ENCODE measurements around the gene ADPRS. TPM values are rescaled to one million over a fixed set of nuclear protein-coding genes. Genes with fewer than 3 reads are reported as not detected.

Gene ADPRS, protein sequence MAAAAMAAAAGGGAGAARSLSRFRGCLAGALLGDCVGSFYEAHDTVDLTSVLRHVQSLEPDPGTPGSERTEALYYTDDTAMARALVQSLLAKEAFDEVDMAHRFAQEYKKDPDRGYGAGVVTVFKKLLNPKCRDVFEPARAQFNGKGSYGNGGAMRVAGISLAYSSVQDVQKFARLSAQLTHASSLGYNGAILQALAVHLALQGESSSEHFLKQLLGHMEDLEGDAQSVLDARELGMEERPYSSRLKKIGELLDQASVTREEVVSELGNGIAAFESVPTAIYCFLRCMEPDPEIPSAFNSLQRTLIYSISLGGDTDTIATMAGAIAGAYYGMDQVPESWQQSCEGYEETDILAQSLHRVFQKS
- total RNA-seq: 10 to 100 TPM; 45.6 to 52.0 (median 47.4) TPM

DNA sequence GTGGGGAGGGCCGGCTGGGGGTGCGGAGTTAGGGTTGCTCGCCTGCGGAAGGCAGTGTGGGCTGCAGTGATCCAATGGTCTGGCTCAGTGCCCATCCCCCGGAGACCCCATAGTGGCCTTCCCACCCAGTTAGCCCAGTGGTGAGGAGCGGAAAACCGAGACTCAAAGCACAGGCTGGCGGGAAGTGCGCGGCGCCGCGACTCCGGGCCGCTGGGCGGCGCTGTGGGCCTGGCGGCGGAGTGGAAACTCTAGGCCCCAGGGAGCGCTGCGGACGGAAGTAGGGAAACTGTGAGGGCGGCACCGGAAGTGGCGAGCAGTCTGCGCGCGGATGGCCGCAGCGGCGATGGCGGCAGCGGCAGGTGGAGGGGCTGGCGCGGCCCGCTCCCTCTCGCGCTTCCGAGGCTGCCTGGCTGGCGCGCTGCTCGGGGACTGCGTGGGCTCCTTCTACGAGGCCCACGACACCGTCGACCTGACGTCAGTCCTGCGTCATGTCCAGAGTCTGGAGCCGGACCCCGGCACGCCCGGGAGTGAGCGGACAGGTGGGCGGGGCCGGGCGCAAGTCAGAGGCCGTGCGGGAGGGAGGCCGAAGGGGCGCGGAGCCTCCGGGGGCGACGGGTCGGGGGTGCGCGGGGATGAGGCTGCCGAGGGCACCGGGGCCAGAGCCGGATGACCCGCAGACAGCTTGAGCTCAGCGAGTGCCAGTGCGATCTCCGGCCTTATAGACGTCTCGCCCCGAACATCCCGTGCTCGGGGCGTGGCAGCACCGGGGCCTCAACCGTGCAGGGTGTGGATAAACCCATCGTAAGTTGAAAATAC is at the start of gene ADPRS:
Gene ADPRS (plus strand): TSS at position 316 of the 816 bp plus-strand sequence. CDS start 13 bp downstream, at position 329.
- peaks cover 22% of the 10 kb centered on the region for H3K27me3 Mint-ChIP-seq (ENCODE audit: low read depth)
- ATAC-seq (peak; percentile 86 to 91), DNase-seq (peak; percentile 88)
- peaks cover 17% of the 10 kb centered on the region for H3K4me1 Mint-ChIP-seq (ENCODE audit: low read depth)
- H3K4me3 Mint-ChIP-seq: peak within 1 kb of the TSS; percentile 98
- H3K36me3 Mint-ChIP-seq (ENCODE audit: insufficient read depth): peaks cover 14% of the 10 kb centered on the region
- H3K9me3 Mint-ChIP-seq: no peaks in the 10 kb centered on the region

GRCh38 chr1:36040238-36040637 is 48.5 kb upstream of the ADPRS start:
- no peaks in the 10 kb centered on the region for H3K4me1 Mint-ChIP-seq (ENCODE audit: low read depth)
- ATAC-seq: no peak
- H3K9me3 Mint-ChIP-seq: no peaks in the 10 kb centered on the region
- peaks cover 23% of the 10 kb centered on the region for H3K36me3 Mint-ChIP-seq (ENCODE audit: insufficient read depth)
- no peaks in the 10 kb centered on the region for H3K27me3 Mint-ChIP-seq (ENCODE audit: low read depth)
- DNase-seq: no peak
- H3K4me3 Mint-ChIP-seq: no peak overlapping the region

DNA sequence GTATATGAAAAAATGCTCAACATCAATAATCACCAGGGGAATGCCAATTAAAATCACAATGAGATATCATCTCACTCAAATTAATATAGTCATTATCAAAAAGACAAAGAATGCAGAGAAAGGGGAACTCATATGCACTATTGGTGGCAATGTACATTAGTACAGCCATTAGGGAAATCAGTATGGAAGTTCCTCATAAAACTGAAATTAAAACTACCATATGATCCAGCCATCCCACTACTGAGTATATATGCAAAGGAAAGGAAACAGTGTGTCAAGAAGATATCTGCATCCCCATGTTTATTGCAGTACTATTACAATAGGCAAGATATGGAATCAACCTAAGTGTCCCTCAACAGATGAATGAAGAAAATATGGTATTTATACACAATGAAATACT is 36.9 kb upstream of the ADPRS start:
- Mint-ChIP-seq H3K27me3 (ENCODE audit: low read depth) (no peaks in the 10 kb centered on the region), H3K4me3 (no peak overlapping the region), H3K36me3 (ENCODE audit: insufficient read depth) (peaks cover 23% of the 10 kb centered on the region), H3K9me3 (peaks cover 5% of the 10 kb centered on the region), H3K4me1 (ENCODE audit: low read depth) (no peaks in the 10 kb centered on the region)
- DNase-seq (no peak), ATAC-seq (no peak)

DNA sequence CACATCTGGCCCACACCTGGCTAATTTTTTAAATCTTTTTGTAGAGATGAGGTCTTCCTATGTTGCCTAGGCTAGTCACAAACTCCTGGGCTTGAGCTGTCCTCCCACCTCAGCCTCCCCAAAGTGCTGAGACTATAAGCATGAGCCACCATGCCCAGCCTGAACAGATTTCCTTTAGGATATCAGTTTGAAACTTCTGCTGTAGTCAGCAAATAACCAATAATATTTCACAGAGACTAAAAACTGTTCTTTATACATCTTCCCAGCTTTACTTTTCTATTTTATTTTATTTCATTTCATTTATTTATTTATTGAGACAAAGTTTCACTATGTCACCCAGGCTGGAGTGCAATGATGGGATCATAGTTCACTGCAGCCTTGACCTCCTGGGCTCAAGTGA is 34.7 kb upstream of the ADPRS start:
- H3K27me3 Mint-ChIP-seq (ENCODE audit: low read depth): no peaks in the 10 kb centered on the region
- no peaks in the 10 kb centered on the region for H3K4me1 Mint-ChIP-seq (ENCODE audit: low read depth)
- no peak overlapping the region for H3K4me3 Mint-ChIP-seq
- ATAC-seq (no peak), DNase-seq (no peak)
- H3K36me3 Mint-ChIP-seq (ENCODE audit: insufficient read depth): peaks cover 11% of the 10 kb centered on the region
- no peaks in the 10 kb centered on the region for H3K9me3 Mint-ChIP-seq

GRCh38 chr1:36055706-36056105 is 33.0 kb upstream of the ADPRS start:
- Mint-ChIP-seq H3K36me3 (ENCODE audit: insufficient read depth) (peaks cover 7% of the 10 kb centered on the region), H3K4me1 (ENCODE audit: low read depth) (no peaks in the 10 kb centered on the region), H3K9me3 (no peaks in the 10 kb centered on the region), H3K27me3 (ENCODE audit: low read depth) (no peaks in the 10 kb centered on the region), H3K4me3 (no peak overlapping the region)
- no peak for ATAC-seq
- DNase-seq: no peak

GRCh38 chr1:36062315-36062714 is 26.4 kb upstream of the ADPRS start:
- H3K4me3 Mint-ChIP-seq: no peak overlapping the region
- no peaks in the 10 kb centered on the region for H3K27me3 Mint-ChIP-seq (ENCODE audit: low read depth)
- H3K9me3 Mint-ChIP-seq: no peaks in the 10 kb centered on the region
- H3K36me3 Mint-ChIP-seq (ENCODE audit: insufficient read depth): no peaks in the 10 kb centered on the region
- no peaks in the 10 kb centered on the region for H3K4me1 Mint-ChIP-seq (ENCODE audit: low read depth)
- no peak for DNase-seq
- ATAC-seq: no peak

GRCh38 chr1:36067871-36068270 is 20.8 kb upstream of the ADPRS start:
- no peak for ATAC-seq

DNA sequence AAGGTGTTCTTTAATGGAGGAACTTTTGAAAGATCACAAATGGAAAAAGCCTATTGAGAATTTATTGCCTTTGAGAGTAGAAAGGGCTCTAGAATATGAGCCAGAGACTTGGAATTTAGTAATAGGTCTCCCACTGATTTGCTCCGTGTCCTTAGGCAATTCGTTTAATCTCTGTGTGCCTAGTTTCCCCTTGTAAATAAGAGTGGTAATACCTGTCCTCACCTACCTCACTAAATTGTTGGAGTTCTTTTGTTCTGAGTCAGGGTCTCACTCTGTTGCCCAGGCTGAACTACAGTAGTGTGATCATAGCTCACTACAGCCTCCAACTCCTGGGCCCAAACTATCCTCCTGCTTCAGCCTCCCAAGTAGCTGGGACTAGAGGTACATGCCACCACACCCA is 19.8 kb upstream of the ADPRS start:
- no peak for DNase-seq

More at GRCh38 chr1:36067871-36068270, 20.8 kb upstream of the ADPRS start:
- H3K4me1 Mint-ChIP-seq (ENCODE audit: low read depth): no peaks in the 10 kb centered on the region
- no peaks in the 10 kb centered on the region for H3K9me3 Mint-ChIP-seq
- no peak for DNase-seq
- H3K27me3 Mint-ChIP-seq (ENCODE audit: low read depth): no peaks in the 10 kb centered on the region
- no peaks in the 10 kb centered on the region for H3K36me3 Mint-ChIP-seq (ENCODE audit: insufficient read depth)
- H3K4me3 Mint-ChIP-seq: no peak overlapping the region

GRCh38 chr1:36070349-36070748 is 18.3 kb upstream of the ADPRS start:
- H3K27me3 Mint-ChIP-seq (ENCODE audit: low read depth): no peaks in the 10 kb centered on the region
- H3K4me3 Mint-ChIP-seq: no peak overlapping the region
- no peak for ATAC-seq
- H3K9me3 Mint-ChIP-seq: no peaks in the 10 kb centered on the region
- no peaks in the 10 kb centered on the region for H3K36me3 Mint-ChIP-seq (ENCODE audit: insufficient read depth)
- DNase-seq: no peak
- H3K4me1 Mint-ChIP-seq (ENCODE audit: low read depth): no peaks in the 10 kb centered on the region

More for the DNA sequence above, 19.8 kb upstream of the ADPRS start:
- Mint-ChIP-seq H3K36me3 (ENCODE audit: insufficient read depth) (no peaks in the 10 kb centered on the region), H3K4me3 (no peak overlapping the region), H3K9me3 (no peaks in the 10 kb centered on the region), H3K4me1 (ENCODE audit: low read depth) (no peaks in the 10 kb centered on the region), H3K27me3 (ENCODE audit: low read depth) (no peaks in the 10 kb centered on the region)
- no peak for ATAC-seq

GRCh38 chr1:36076979-36077573 is 11.6 kb upstream of the ADPRS start:
- H3K36me3 Mint-ChIP-seq (ENCODE audit: insufficient read depth): no peaks in the 10 kb centered on the region
- DNase-seq (no peak), ATAC-seq (no peak)
- H3K4me1 Mint-ChIP-seq (ENCODE audit: low read depth): no peaks in the 10 kb centered on the region
- H3K4me3 Mint-ChIP-seq: no peak overlapping the region
- H3K27me3 Mint-ChIP-seq (ENCODE audit: low read depth): peaks cover 6% of the 10 kb centered on the region
- no peaks in the 10 kb centered on the region for H3K9me3 Mint-ChIP-seq

GRCh38 chr1:36080236-36080635 is 8.5 kb upstream of the ADPRS start:
- Mint-ChIP-seq H3K36me3 (ENCODE audit: insufficient read depth) (no peaks in the 10 kb centered on the region), H3K4me3 (no peak overlapping the region), H3K9me3 (no peaks in the 10 kb centered on the region), H3K4me1 (ENCODE audit: low read depth) (no peaks in the 10 kb centered on the region), H3K27me3 (ENCODE audit: low read depth) (peaks cover 28% of the 10 kb centered on the region)
- ATAC-seq (no peak), DNase-seq (no peak)

GRCh38 chr1:36080801-36081200 is 7.9 kb upstream of the ADPRS start:
- ATAC-seq (no peak), DNase-seq (no peak)
- no peak overlapping the region for H3K4me3 Mint-ChIP-seq
- no peaks in the 10 kb centered on the region for H3K36me3 Mint-ChIP-seq (ENCODE audit: insufficient read depth)
- peaks cover 32% of the 10 kb centered on the region for H3K27me3 Mint-ChIP-seq (ENCODE audit: low read depth)
- no peaks in the 10 kb centered on the region for H3K9me3 Mint-ChIP-seq
- no peaks in the 10 kb centered on the region for H3K4me1 Mint-ChIP-seq (ENCODE audit: low read depth)

DNA sequence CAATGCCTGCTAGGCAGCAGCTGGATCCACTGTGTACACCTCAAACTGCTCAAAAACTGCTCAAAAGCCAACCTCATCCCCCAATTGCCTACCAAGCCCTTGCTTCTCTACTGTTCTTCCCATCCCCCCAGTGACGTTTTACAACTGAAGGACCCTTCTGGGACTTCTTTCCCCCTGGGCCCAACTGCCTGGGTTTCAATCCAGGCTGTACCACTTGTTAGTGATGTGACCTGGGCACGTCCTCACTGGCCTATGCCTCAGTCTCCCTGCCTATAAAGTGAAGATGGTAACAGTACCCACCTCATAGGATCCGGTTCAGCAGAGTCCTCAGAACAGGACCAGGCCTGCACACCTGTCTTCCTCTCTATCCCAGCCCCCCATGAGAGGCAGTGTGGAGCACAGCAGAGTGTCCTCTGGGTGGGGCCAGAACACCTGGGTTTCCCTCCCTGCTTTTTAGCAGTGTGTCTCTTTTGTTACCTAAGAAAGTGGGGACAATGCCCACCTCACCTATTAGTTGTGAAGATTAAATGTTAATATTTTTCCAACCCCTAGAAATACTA is 6.7 kb upstream of the ADPRS start:
- peaks cover under 1% of the 10 kb centered on the region for H3K4me1 Mint-ChIP-seq (ENCODE audit: low read depth)
- H3K4me3 Mint-ChIP-seq: no peak overlapping the region
- peaks cover 40% of the 10 kb centered on the region for H3K27me3 Mint-ChIP-seq (ENCODE audit: low read depth)
- ATAC-seq: no peak
- H3K9me3 Mint-ChIP-seq: no peaks in the 10 kb centered on the region
- DNase-seq: no peak
- no peaks in the 10 kb centered on the region for H3K36me3 Mint-ChIP-seq (ENCODE audit: insufficient read depth)

DNA sequence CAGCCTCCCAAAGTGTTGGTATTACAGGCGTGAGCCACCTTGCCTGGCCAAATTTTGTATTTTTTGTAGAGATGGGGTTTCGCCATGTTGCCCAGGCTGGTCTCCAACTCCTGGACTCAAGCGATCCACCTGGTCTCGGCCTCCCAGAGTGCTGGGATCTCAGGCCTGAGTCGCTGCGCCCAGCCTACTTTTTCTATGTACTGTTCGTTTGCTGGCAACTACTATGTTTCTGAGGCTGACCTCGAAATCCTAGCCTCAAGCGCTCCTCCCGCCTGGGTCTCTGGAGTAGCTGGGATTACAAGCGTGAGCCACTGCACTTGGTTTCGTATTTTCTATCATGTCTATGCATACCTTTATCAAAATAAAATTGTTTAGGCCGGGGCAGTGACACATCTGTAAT is 5.5 kb upstream of the ADPRS start:
- H3K36me3 Mint-ChIP-seq (ENCODE audit: insufficient read depth): no peaks in the 10 kb centered on the region
- no peaks in the 10 kb centered on the region for H3K9me3 Mint-ChIP-seq
- H3K4me3 Mint-ChIP-seq: no peak overlapping the region
- DNase-seq (no peak), ATAC-seq (no peak)
- H3K4me1 Mint-ChIP-seq (ENCODE audit: low read depth): peaks cover 2% of the 10 kb centered on the region
- peaks cover 41% of the 10 kb centered on the region for H3K27me3 Mint-ChIP-seq (ENCODE audit: low read depth)
